ENCODE data around the gene ADRA2B. TPM values are rescaled to one million over a fixed set of nuclear protein-coding genes. Genes with fewer than 3 reads are reported as not detected.

ADRA2B gene
- total RNA-seq, 1 experiment from 2014 or later, result 0.28 TPM

GRCh38 chr2:96117701-96118588 is 1.6 kb upstream of the ADRA2B start:
- ChIA-PET CTCF (interaction anchor here (3.0 kb wide), 1 partner anchor 96 kb away, joined by 11 read pairs; no protein-coding TSS in a partner anchor), POLR2A (no interaction called here)
- no peak for TF ChIP-seq POLR2AphosphoS5 (IDR thresholded peaks at IDR 0.05; ENCODE audit: low read depth, low read length)
- TF ChIP-seq REST (IDR thresholded peaks at IDR 0.05; ENCODE audit: insufficient read depth in 1 of 2, low read depth in 2 of 2, low read length in 1 of 2), result no peak
- TF ChIP-seq SIN3A (IDR thresholded peaks at IDR 0.05; ENCODE audit: borderline replicate concordance, insufficient read depth, low read depth, low read length), result no peak
- no peak for TF ChIP-seq TCF7L2 (IDR thresholded peaks at IDR 0.05; ENCODE audit: low read depth, low read length)
- TF ChIP-seq, protein P1, sequence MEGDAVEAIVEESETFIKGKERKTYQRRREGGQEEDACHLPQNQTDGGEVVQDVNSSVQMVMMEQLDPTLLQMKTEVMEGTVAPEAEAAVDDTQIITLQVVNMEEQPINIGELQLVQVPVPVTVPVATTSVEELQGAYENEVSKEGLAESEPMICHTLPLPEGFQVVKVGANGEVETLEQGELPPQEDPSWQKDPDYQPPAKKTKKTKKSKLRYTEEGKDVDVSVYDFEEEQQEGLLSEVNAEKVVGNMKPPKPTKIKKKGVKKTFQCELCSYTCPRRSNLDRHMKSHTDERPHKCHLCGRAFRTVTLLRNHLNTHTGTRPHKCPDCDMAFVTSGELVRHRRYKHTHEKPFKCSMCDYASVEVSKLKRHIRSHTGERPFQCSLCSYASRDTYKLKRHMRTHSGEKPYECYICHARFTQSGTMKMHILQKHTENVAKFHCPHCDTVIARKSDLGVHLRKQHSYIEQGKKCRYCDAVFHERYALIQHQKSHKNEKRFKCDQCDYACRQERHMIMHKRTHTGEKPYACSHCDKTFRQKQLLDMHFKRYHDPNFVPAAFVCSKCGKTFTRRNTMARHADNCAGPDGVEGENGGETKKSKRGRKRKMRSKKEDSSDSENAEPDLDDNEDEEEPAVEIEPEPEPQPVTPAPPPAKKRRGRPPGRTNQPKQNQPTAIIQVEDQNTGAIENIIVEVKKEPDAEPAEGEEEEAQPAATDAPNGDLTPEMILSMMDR (IDR thresholded peaks at IDR 0.05), result no peak
- DNase-seq (ENCODE audit: low read depth, low spot score) (no peak), ATAC-seq (0 out of 2 replicates have a peak, but pooled peaks have one; percentile 12)
- Histone ChIP-seq H3K9me3 (ENCODE audit: control insufficient read depth, insufficient read depth, low read depth, low read length) (no peaks in the 10 kb centered on the region), H3K27me3 (ENCODE audit: control insufficient read depth, insufficient read depth, low read length) (no peaks in the 10 kb centered on the region; the same call in 1 of the 2 replicates), H3K36me3 (ENCODE audit: control insufficient read depth, insufficient read depth, low read length) (no peaks in the 10 kb centered on the region), H3K4me3 (ENCODE audit: low read depth in 2 of 2, low read length in 2 of 2) (no peak overlapping the region), H3K27ac (ENCODE audit: low read length) (no peak overlapping the region), H3K4me1 (ENCODE audit: control insufficient read depth, insufficient read depth, low read length) (no peaks in the 10 kb centered on the region)
- intact Hi-C loops (cut with micrococcal nuclease; ENCODE audit: unreplicated experiment), result no loop called here
- in situ Hi-C loops (cut with HindIII; ENCODE audit: low pct_unique_long_range_greater_than_20kb, low sequenced_read_pairs), result no loop called here
- no TSS peak for BruUV-seq (replicated peaks)

DNA sequence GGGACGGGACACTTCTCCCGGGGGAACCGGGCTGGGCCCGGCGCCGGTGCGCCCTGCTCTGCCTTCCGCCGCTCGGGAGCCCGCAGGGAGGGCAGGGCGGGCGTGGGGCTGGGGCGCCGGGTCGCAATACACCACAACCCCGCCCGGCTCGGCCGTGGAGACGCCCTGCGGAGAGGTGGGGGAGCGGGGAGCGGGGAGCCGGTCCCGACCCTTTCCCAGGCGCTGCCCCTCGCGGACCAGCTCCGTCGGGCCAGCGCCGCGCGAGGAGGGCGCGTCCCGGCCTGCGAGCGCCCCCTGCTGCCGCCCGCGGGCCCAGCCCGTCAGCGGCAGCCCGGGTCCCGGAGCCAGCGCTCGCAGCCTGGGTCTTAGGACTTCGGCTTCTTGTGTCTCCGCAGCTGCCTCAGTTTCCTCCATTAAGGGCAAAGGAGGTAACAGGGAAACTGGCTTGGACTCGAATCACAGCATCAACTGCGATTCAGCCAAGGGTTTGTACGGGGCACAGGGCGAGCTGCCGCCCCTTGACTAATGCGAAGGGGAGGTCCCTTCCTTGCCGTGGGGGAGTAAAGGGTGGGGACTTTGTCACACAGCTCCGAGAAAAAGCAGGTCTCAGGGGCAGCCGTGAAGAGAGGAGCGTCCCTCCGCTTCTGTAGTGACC is 635 bp upstream of the ADRA2B start:
- no peaks in the 10 kb centered on the region; the same call in 1 of the 2 replicates for H3K27me3 ChIP-seq (ENCODE audit: control insufficient read depth, insufficient read depth, low read length)
- ChIA-PET POLR2A (no interaction called here), CTCF (interaction anchor here (1.1 to 3.0 kb wide), 3 partner anchors 20 to 95 kb away, joined by 3 to 11 read pairs (median 5); no protein-coding TSS in a partner anchor)
- DNase-seq (ENCODE audit: low read depth, low spot score), result no peak
- no peak overlapping the region for H3K27ac ChIP-seq (ENCODE audit: low read length)
- BruUV-seq (replicated peaks), result no TSS peak
- peak overlapping the region; percentile 33 to 44 for H3K4me3 ChIP-seq (ENCODE audit: low read depth in 2 of 2, low read length in 2 of 2)
- no peaks in the 10 kb centered on the region for H3K4me1 ChIP-seq (ENCODE audit: control insufficient read depth, insufficient read depth, low read length)
- no peaks in the 10 kb centered on the region for H3K36me3 ChIP-seq (ENCODE audit: control insufficient read depth, insufficient read depth, low read length)
- no peaks in the 10 kb centered on the region for H3K9me3 ChIP-seq (ENCODE audit: control insufficient read depth, insufficient read depth, low read depth, low read length)
- no peak for TF ChIP-seq POLR2AphosphoS5 (IDR thresholded peaks at IDR 0.05; ENCODE audit: low read depth, low read length)
- TF ChIP-seq, protein P1 (IDR thresholded peaks at IDR 0.05), result peak; percentile 98
- intact Hi-C loops (cut with micrococcal nuclease; ENCODE audit: unreplicated experiment) (no loop called here), in situ Hi-C loops (cut with HindIII; ENCODE audit: low pct_unique_long_range_greater_than_20kb, low sequenced_read_pairs) (no loop called here)
- peak; percentile 89 for ATAC-seq
